CD4-positive, alpha-beta T cell treated with Interleukin-1 beta for 1 hour (primary cell): ENCODE data around the gene ZNF273.
A peak's percentile ranks its signal among the peaks of the same experiment; 100 is the strongest.
"Not testable (repeated sequence)": the region's sequence is repeated elsewhere in the genome, so short reads cannot be mapped to it uniquely, and the experiment has no call there.

Experiments used
- DNase-seq, 2 donors: peaks; one replicate each; pipeline ENCODE4 v3.0.0-alpha.2; 2020 to 2022

Gene ZNF273

DNA sequence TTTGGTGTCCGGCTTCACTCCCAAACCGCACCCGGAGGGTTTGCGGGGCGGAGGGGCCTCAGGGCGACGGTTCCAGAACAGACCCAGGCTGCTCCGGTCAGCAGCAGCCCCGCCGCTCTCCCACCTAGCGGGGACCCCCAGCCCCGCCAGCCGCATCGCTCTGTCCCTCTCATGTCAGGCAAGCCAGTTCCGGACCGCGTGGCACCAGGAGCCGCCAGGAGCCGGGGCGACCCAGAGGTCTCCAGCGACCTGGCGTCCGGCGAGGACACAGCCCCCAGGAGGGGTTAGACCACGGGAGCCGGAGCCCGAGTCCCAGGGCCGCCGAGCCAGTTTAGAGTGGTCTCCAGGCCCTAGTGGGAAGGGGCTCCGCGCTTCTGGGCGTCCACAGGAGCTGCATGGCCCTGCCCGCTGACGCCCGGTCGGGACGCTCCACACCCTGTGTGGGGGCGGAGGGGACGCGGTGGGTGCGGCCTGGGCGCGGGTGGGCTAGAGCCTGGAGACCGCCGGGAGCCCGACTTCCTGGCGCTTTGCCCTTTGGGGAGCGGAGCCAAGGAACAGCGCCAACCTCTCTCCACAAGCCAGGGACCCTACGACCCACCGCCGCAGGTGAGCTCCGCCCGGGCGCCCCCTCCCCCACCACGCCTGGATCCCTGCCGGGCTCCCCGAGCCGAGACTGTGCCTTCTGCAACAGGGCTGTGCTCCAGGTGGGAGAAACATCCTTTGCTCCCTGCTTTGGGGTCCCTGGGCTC, 44.4 kb downstream of the ZNF273 start:
- DNase-seq = no peak

DNA sequence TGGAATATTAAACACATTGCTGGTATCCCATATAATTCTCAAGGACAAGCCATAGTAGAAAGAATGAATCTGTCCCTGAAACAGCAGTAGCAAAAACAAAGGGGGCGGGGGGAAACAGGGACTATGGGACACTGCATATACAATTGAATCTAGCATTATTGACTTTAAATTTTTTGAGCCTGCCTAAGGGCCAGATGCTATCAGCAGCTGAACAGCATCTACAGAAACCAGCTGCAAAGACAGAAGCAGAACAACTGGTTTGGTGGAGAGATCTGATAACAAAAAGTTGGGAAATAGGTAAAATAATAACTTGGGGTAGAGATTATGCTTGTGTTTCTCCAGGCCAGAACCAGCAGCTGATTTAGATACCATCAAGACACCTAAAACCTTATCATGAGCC, 45.7 kb downstream of the ZNF273 start:
- not testable (repeated sequence) for DNase-seq

DNA sequence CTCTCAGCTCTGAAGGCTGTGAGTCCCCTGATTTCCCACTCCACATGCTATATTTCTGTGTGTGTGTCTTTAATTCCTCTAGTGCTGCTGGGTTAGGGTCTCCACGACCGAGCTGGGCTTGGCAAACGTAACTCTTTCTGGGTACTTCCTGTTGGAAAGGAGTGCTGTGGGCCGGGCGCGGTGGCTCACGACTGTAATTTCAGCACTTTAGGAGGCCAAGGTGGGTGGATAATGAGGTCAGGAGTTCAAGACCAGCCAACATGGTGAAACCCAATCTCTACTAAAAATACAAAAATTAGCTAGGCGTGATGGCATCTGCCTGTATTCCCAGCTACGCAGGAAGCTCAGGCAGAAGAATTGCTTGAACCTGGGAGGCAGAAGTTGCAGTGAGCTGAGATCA, 47.6 kb downstream of the ZNF273 start:
- DNase-seq = not testable (repeated sequence)

DNA sequence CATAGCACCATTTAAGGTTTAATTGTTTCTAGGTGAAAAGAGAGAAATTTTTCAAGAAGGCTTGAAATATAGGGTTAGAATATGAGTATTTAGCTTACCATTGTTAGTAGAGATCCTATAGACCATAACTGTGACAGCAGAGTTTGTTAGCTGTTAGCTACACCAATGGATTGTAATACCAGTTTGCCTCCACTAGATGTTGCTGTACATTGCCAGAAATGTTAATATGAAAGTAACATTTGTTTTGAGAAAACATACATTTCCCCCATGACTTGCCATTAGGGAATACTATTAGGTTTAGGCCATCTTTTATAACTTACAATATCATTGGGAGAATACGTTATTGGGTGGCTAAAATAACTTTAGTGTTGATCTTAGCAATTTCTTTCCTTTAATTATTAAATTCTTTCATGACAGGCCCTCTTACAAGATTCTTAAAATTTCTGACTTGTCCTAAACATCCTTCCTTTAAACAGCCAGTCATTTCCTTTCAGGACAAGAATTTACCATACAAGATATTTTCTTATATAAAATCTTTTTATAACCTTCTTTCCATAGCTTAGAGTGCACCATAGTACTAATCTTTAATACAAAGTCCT, 48.3 kb downstream of the ZNF273 start:
- DNase-seq = peak in 1 of 2 donors; percentile 58

DNA sequence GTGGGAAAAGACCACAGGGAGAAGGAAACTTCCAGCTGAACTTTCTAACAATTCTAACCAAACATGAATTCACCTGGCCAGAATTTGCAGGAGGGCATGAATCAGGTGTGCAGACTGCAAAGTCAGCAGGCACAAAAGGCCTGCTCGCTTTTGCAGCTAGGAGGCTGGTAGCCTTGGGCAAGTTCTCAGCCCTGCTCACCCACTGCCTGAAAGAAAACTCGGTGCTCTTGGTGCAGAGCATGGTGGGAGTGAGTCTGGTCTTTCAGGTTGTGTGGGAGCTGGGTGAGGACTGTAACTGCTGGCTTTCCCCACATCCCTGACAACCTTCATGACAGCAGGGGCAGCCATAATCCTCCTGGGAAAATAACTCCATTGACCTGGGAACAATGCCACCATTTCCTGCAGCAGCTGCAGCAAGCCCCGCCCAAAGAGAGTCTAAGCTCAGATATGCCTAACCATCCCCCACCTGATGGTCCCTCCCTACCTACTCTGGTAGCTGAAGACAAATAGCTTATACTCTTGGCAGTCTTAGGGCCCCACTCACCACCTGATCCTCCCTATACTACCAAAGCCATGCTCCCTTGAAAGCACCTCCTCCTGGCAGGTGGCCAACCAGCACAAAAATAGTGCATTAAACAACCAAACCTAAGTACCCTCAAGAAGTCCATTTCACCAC, 56.1 kb downstream of the ZNF273 start:
- DNase-seq = no peak

DNA sequence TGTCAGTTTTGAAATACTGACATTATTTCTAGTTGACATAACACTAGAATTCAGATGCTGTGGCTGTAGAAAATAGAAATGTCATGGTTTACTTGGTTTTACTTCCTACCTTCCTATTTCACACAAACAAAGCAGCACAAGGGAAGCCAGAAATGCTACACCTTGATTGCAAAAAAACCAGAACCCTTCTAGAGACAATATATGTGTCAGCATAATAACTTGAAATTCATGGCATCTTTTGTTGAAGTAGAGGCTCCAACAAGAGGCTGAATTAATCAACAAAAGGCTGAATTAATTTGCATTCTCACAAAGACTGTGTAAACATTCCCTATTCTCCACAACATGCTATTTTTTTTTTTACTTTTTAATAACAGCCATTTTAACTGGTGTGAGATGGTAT, 62.5 kb downstream of the ZNF273 start:
- DNase-seq = no peak

DNA sequence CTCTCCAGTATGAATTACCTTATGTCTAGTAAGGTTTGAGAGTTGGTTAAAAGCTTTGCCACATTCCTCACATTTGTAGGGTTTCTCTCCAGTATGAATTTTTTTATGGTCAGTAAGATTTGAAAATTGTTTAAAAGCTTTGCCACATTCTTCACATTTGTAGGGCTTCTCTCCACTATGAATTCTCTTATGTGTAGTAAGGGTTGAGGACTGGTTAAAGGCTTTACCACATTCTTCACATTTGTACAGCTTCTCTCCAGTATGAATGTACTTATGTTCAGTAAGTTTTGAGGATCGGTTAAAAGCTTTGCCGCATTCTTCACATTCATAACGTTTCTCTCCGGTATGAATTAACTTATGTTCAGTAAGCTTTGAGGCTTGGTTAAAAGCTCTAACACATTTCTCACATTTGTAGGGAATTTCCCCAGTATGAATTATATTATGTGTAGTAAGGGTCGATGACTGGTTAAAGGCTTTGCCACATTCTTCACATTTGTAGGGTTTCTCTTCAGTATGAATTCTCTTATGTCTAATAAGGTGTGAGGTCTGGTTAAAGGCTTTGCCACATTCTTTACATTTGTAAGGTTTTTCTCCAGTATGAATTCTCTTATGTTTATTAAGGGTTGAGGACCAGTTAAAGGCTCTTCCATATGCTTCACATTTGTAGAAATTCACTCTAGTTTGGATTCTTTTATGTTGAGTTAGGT, 75.6 kb downstream of the ZNF273 start:
- DNase-seq = no peak
